ENCODE measurements around the gene IRX4.
A peak's percentile ranks its signal among the peaks of the same experiment; 100 is the strongest.

The IRX4 gene

DNA sequence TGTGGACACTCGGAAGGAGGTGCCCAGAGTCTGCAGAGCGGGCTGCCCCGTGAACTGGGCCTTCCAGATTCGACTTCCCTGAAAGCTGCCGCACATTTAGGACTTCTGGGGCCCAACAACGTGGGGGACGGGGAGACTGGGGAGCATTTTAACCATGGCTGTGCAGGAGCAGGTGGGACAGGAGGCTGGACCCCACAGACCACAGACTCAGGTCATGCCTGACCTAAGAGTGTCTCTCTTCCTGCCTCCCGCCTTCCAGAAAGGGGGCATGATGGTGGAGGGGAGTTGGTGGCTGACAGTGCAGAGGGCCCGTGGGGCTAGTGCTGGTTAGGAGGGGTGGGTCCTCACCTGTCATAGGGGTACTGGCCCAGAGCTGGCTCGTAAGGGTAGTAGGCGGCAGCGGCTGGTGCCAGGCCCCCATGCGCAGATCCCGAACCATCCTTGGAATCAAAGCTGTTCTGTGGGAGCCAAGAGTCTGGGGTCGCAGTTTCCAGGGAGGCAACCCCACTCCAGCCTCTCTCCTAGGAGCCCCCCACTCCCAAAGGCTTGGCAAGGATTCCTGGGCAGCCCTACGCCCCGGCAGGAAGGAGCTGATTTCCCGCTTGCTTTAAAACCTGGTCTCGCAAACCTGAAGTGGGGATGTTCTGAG, 2.2 kb downstream of the IRX4 start:
- no peak for TF ChIP-seq YY1 (IDR thresholded peaks at IDR 0.05; ENCODE audit: low read depth)
- no peak for TF ChIP-seq RAD21 (IDR thresholded peaks at IDR 0.05; ENCODE audit: low read depth)
- TF ChIP-seq FOXM1 (IDR thresholded peaks at IDR 0.05; ENCODE audit: borderline replicate concordance, low read depth): no peak
- no peak for TF ChIP-seq TEAD4 (IDR thresholded peaks at IDR 0.05)
- TF ChIP-seq, protein P1, sequence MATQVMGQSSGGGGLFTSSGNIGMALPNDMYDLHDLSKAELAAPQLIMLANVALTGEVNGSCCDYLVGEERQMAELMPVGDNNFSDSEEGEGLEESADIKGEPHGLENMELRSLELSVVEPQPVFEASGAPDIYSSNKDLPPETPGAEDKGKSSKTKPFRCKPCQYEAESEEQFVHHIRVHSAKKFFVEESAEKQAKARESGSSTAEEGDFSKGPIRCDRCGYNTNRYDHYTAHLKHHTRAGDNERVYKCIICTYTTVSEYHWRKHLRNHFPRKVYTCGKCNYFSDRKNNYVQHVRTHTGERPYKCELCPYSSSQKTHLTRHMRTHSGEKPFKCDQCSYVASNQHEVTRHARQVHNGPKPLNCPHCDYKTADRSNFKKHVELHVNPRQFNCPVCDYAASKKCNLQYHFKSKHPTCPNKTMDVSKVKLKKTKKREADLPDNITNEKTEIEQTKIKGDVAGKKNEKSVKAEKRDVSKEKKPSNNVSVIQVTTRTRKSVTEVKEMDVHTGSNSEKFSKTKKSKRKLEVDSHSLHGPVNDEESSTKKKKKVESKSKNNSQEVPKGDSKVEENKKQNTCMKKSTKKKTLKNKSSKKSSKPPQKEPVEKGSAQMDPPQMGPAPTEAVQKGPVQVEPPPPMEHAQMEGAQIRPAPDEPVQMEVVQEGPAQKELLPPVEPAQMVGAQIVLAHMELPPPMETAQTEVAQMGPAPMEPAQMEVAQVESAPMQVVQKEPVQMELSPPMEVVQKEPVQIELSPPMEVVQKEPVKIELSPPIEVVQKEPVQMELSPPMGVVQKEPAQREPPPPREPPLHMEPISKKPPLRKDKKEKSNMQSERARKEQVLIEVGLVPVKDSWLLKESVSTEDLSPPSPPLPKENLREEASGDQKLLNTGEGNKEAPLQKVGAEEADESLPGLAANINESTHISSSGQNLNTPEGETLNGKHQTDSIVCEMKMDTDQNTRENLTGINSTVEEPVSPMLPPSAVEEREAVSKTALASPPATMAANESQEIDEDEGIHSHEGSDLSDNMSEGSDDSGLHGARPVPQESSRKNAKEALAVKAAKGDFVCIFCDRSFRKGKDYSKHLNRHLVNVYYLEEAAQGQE (IDR thresholded peaks at IDR 0.05; ENCODE audit: low read depth): no peak
- TF ChIP-seq EP300 (IDR thresholded peaks at IDR 0.05; ENCODE audit: borderline replicate concordance): no peak
- no peak for TF ChIP-seq TCF12 (IDR thresholded peaks at IDR 0.05; ENCODE audit: low read depth)
- no peak for TF ChIP-seq EGR1 (IDR thresholded peaks at IDR 0.05)
- TF ChIP-seq, protein P2, sequence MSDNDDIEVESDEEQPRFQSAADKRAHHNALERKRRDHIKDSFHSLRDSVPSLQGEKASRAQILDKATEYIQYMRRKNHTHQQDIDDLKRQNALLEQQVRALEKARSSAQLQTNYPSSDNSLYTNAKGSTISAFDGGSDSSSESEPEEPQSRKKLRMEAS (IDR thresholded peaks at IDR 0.05): no peak
- TF ChIP-seq CREB1 (IDR thresholded peaks at IDR 0.05; ENCODE audit: low read depth): no peak
- no peak for TF ChIP-seq CEBPB (IDR thresholded peaks at IDR 0.05)
- TF ChIP-seq ZBTB7A (IDR thresholded peaks at IDR 0.05; ENCODE audit: low read depth): no peak
- TF ChIP-seq, protein P3, sequence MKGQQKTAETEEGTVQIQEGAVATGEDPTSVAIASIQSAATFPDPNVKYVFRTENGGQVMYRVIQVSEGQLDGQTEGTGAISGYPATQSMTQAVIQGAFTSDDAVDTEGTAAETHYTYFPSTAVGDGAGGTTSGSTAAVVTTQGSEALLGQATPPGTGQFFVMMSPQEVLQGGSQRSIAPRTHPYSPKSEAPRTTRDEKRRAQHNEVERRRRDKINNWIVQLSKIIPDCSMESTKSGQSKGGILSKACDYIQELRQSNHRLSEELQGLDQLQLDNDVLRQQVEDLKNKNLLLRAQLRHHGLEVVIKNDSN (IDR thresholded peaks at IDR 0.05): no peak
- no peak for TF ChIP-seq NFIC (IDR thresholded peaks at IDR 0.05)
- TF ChIP-seq TAF1 (IDR thresholded peaks at IDR 0.05; ENCODE audit: low read depth): no peak

DNA sequence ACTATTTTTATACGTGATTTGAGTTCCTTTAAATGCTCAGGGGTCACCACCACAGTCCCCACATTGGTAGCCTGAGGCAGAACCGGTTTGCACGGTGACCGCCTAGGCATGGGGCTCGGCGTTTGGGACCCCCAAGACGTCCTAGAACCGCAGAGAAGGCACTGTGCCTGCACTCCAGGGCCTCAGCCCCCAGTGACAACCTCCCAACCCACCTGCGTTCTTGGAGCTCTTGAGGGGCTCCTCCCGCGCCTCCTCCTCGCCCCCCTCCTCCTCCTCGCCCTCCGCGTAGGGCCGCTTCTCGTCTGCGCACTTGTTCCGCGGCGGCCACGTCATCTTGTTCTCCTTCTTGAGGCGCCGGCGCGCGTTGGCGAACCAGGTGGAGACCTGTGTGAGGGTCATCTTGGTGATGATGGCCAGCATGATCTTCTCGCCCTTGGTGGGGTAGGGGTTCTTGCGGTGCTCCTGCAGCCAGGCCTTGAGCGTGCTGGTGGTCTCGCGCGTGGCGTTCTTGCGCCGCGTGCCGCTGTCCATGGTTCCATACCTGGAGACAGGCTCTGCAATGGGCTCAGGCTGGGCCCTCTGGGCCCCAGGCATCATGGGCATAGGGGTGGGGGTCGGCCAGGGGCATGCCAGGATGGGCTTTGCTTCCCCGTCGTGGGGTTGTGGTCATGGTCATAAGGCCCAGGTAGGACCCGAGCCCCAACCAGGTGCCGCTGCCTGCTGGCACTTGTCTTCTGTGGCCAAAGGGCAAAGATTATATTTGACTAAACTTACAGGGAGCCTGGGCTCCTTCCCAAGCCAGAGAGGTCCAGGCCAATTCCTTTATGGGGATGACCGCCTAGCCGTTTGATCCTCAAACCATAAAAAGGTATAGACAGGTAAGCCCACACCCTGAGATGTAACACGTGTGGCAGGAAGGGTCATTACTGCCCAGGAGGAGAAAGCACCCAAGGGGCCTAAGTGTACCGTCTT, 3.1 kb downstream of the IRX4 start:
- no peak for TF ChIP-seq NFIC (IDR thresholded peaks at IDR 0.05)
- TF ChIP-seq, protein P1 (IDR thresholded peaks at IDR 0.05; ENCODE audit: low read depth): 0 out of 2 replicates have a peak, but pooled peaks have one; percentile 21

DNA sequence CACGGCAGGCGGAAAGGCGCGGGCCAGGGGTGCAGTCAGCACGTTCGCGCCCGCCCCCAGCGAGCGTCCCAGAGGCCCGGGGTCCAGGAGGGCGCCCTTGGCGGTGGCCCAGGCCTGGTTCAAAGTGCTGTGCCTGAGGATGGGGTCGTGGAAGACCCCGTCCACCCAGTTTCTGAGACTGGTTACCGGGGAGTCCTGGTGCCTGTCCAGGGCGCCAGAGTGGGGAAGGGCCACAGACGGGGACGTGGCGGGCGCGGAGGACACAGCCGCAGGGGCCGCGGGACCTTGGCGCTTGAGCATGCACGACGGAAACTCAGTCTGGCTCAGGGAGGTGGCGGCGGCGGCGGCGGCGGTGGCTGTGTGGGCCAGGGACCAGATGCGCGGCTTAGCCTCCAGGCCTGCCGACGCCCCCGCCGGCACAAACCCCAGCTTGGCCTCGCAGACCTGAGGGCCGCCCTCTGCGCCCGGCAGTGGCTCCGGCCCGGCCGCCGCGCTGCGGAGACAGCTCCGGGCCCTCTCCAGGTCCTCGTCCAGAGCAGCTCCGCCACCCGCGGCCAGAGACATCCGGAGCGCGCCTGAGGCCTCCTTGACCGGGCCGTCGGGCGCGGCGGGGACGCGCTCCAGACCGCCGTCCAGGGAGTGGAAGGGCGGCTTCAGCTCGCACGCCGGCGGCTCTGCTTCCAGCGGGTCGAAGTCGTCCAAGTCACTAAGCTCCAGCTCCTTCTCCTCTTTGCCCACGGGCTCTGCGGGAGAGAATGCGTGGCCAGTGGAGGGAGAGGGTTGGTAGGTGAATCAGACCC, 4.5 kb downstream of the IRX4 start:
- TF ChIP-seq FOXM1 (IDR thresholded peaks at IDR 0.05; ENCODE audit: borderline replicate concordance, low read depth) (no peak), YY1 (IDR thresholded peaks at IDR 0.05; ENCODE audit: low read depth) (no peak), TCF12 (IDR thresholded peaks at IDR 0.05; ENCODE audit: low read depth) (no peak), EP300 (IDR thresholded peaks at IDR 0.05; ENCODE audit: borderline replicate concordance) (no peak), NFIC (IDR thresholded peaks at IDR 0.05) (no peak), EGR1 (IDR thresholded peaks at IDR 0.05) (no peak), TEAD4 (IDR thresholded peaks at IDR 0.05) (no peak)
- TF ChIP-seq, protein P3 (IDR thresholded peaks at IDR 0.05): no peak
- TF ChIP-seq, protein P2 (IDR thresholded peaks at IDR 0.05): no peak

DNA sequence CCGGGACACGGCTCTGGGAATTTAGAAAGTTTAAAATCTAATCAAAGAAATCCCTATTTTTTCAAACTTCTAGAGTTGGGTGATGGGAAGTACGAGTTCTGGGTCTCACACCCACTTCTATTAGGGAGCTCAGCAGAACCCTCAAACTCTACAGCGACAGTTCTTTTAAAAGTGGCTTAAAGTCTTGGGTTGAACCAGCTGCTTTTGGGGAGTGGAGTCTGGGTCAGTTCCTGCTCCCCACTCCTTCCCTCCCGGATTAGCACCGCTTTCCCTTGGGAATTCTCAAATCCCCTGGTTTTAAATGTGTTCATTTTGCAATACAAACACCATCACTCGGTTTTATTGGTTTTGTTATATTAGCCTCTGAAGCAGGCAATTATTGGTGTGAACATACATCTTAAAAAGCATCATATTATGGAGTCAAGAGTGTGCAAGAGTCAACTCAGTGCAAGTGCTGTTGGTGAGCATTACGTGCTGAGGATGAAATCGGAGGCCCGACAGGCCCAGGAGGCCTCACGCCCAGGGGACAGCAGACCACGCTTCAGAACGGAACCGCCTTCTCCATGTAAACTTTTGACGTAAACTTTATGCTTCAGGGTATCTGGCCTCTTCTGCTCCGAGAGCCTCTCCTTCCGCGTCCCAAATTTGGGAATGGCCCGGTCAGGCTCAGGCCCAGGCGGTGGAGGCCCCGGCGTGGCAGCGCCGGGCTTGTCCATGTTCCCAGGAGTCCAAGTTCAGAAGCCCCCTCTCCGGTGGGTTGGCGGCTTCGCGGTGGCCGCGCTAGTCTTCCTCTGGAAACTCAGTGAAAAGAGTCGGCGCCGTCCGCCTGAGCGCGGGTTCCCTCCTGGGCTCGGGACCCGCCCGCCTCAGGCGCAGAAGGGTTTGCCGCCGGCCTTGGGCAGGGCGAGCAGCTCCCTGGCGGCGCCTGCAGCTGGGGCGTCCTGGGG, 5.3 kb downstream of the IRX4 start:
- TF ChIP-seq CREB1 (IDR thresholded peaks at IDR 0.05; ENCODE audit: low read depth) (no peak), CEBPB (IDR thresholded peaks at IDR 0.05) (no peak), YY1 (IDR thresholded peaks at IDR 0.05; ENCODE audit: low read depth) (no peak), RAD21 (IDR thresholded peaks at IDR 0.05; ENCODE audit: low read depth) (no peak), TEAD4 (IDR thresholded peaks at IDR 0.05) (no peak), NFIC (IDR thresholded peaks at IDR 0.05) (no peak), FOXM1 (IDR thresholded peaks at IDR 0.05; ENCODE audit: borderline replicate concordance, low read depth) (no peak), TCF12 (IDR thresholded peaks at IDR 0.05; ENCODE audit: low read depth) (no peak), ZBTB7A (IDR thresholded peaks at IDR 0.05; ENCODE audit: low read depth) (no peak), EP300 (IDR thresholded peaks at IDR 0.05; ENCODE audit: borderline replicate concordance) (no peak), TAF1 (IDR thresholded peaks at IDR 0.05; ENCODE audit: low read depth) (no peak), EGR1 (IDR thresholded peaks at IDR 0.05) (no peak)
- TF ChIP-seq, protein P3 (IDR thresholded peaks at IDR 0.05): no peak
- TF ChIP-seq, protein P2 (IDR thresholded peaks at IDR 0.05): no peak
- TF ChIP-seq, protein P1 (IDR thresholded peaks at IDR 0.05; ENCODE audit: low read depth): no peak
